Smooth muscle cell (in vitro differentiated cells): ENCODE data around the gene PARD3. TPM values are rescaled to one million over a fixed set of nuclear protein-coding genes. Genes with fewer than 3 reads are reported as not detected.

Experiments
- DNase-seq: peaks from one replicate; lab custom pipeline; 2025; ENCODE audit not compliant: unreplicated experiment; lab: John Stamatoyannopoulos, UW
- H2AFZ ChIP-seq: fragments of 200-600 bp; sonication (generic); 2 replicates; pipeline ENCODE4 v1.6.0; 2016; ENCODE audit warnings: antibody characterized with exemption, low read depth, mild to moderate bottlenecking
- H3F3A ChIP-seq: fragments of 200-600 bp; sonication (generic); 2 replicates; pipeline ENCODE4 v1.6.0; 2017; ENCODE audit warnings: antibody characterized with exemption, low read depth
- H3K27ac ChIP-seq: fragments of 200-600 bp; sonication (generic); 2 replicates; pipeline ENCODE4 v1.5.1; 2016; ENCODE audit warnings: low read depth, mild to moderate bottlenecking
- H3K27me3 ChIP-seq: fragments of 200-600 bp; sonication (generic); 2 replicates; pipeline ENCODE4 v1.6.1; 2016; ENCODE audit warnings: low read depth, mild to moderate bottlenecking
- H3K36me3 ChIP-seq: fragments of 200-600 bp; sonication (generic); 2 replicates; pipeline ENCODE4 v1.5.1; 2016; ENCODE audit warnings: low read depth
- H3K4me1 ChIP-seq: fragments of 200-600 bp; sonication (generic); 2 replicates; pipeline ENCODE4 v1.5.1; 2016; ENCODE audit warnings: low read depth
- H3K4me2 ChIP-seq: fragments of 200-600 bp; sonication (generic); 2 replicates; pipeline ENCODE4 v1.6.0; 2016; ENCODE audit warnings: mild to moderate bottlenecking
- H3K4me3 ChIP-seq: fragments of 200-600 bp; sonication (generic); 2 replicates; pipeline ENCODE4 v1.5.1; 2016; ENCODE audit warnings: mild to moderate bottlenecking
- H3K79me2 ChIP-seq: fragments of 200-600 bp; sonication (generic); 2 replicates; pipeline ENCODE4 v1.6.0; 2016; ENCODE audit warnings: low read depth, mild to moderate bottlenecking
- H3K9ac ChIP-seq: fragments of 200-600 bp; sonication (generic); 2 replicates; pipeline ENCODE4 v1.6.0; 2016; ENCODE audit warnings: low read depth
- H3K9me3 ChIP-seq: fragments of 200-600 bp; sonication (generic); replicated peaks from 2 replicates; pipeline ENCODE4 v1.5.1; 2016; ENCODE audit warnings: low read depth
- H4K20me1 ChIP-seq: fragments of 200-600 bp; sonication (generic); 2 replicates; pipeline ENCODE4 v1.6.0; 2016; ENCODE audit warnings: low read depth
- CTCF ChIP-seq: fragments of 200-600 bp; sonication (generic); IDR thresholded peaks from 2 replicates; pipeline ENCODE4 v1.5.1; 2017; ENCODE audit warnings: borderline replicate concordance, mild to moderate bottlenecking, antibody characterized with exemption; ENCODE audit not compliant: insufficient read depth, poor library complexity, severe bottlenecking
- WGBS: methylation state at CpG from one replicate; pipeline ENCODE4 v1.1.7; 2016; ENCODE audit warnings: low lambda C conversion rate; 5-methylcytosine and 5-hydroxymethylcytosine counted together
- polyA plus RNA-seq: library from polyadenylated mRNA; unstranded; fragments of >200 nt; fragmentation: Nextera tagmentation; extraction: Ambion mirVana; gene quantifications from 2 replicates; pipeline ENCODE4 v1.2.1, GENCODE V29; 2016
- total RNA-seq: library from RNA; depleted of rRNA; stranded (reverse); fragments of >200 nt; gene quantifications from 2 replicates; pipeline ENCODE4 v1.2.3, GENCODE V29; 2014

The PARD3 gene
- total and polyA plus RNA-seq, 2 experiments from 2014 or later, result 17.5 to 26.0 TPM

GRCh38 chr10:34119456-34119855 is 695.6 kb downstream of the PARD3 start:
- WGBS, result 94% methylated on average over 25 of the region's 25 CpGs
- Histone ChIP-seq H3F3A (no peaks in the 10 kb centered on the region), H3K79me2 (no peaks in the 10 kb centered on the region), H3K4me1 (peaks cover 4% of the 10 kb centered on the region), H3K4me3 (no peak overlapping the region), H3K9ac (no peak overlapping the region), H3K4me2 (no peak overlapping the region), H2AFZ (no peak overlapping the region), H3K36me3 (no peaks in the 10 kb centered on the region), H4K20me1 (no peaks in the 10 kb centered on the region), H3K27ac (no peak overlapping the region), H3K27me3 (no peaks in the 10 kb centered on the region), H3K9me3 (no peaks in the 10 kb centered on the region)
- no peak for TF ChIP-seq CTCF
- DNase-seq, result no peak

- no peak overlapping the region for H2AFZ ChIP-seq
- H4K20me1 ChIP-seq, result no peaks in the 10 kb centered on the region
- H3F3A ChIP-seq, result peaks cover 8% of the 10 kb centered on the region
- peak overlapping the region; percentile 62 for H3K4me2 ChIP-seq
- no peaks in the 10 kb centered on the region for H3K4me1 ChIP-seq
- 63% methylated on average over 15 of the region's 16 CpGs for WGBS
- H3K27me3 ChIP-seq, result no peaks in the 10 kb centered on the region
- TF ChIP-seq CTCF, result no peak
- no peak overlapping the region for H3K27ac ChIP-seq
- H3K79me2 ChIP-seq, result no peaks in the 10 kb centered on the region
- DNase-seq, result no peak
- no peaks in the 10 kb centered on the region for H3K36me3 ChIP-seq
- H3K4me3 ChIP-seq, result peak overlapping the region; percentile 14
- H3K9me3 ChIP-seq, result no peaks in the 10 kb centered on the region
- H3K9ac ChIP-seq, result no peak overlapping the region
Observed at GRCh38 chr10:34116681-34117271, 698.3 kb downstream of the PARD3 start.

- TF ChIP-seq CTCF, result no peak
- no peaks in the 10 kb centered on the region for H3K4me1 ChIP-seq
- peaks cover 11% of the 10 kb centered on the region for H3F3A ChIP-seq
- no peaks in the 10 kb centered on the region for H3K79me2 ChIP-seq
- H3K27ac ChIP-seq, result no peak overlapping the region
- no peaks in the 10 kb centered on the region for H3K9me3 ChIP-seq
- H4K20me1 ChIP-seq, result no peaks in the 10 kb centered on the region
- no peaks in the 10 kb centered on the region for H3K36me3 ChIP-seq
- no peak for DNase-seq
- peak overlapping the region; percentile 14 for H3K4me3 ChIP-seq
- H3K4me2 ChIP-seq, result peak overlapping the region; percentile 62
- no peaks in the 10 kb centered on the region for H3K27me3 ChIP-seq
- WGBS, result 26% methylated on average over 6 of the region's 6 CpGs
- no peak overlapping the region for H3K9ac ChIP-seq
- H2AFZ ChIP-seq, result no peak overlapping the region
Observed at GRCh38 chr10:34116220-34116641, 698.9 kb downstream of the PARD3 start.

DNA sequence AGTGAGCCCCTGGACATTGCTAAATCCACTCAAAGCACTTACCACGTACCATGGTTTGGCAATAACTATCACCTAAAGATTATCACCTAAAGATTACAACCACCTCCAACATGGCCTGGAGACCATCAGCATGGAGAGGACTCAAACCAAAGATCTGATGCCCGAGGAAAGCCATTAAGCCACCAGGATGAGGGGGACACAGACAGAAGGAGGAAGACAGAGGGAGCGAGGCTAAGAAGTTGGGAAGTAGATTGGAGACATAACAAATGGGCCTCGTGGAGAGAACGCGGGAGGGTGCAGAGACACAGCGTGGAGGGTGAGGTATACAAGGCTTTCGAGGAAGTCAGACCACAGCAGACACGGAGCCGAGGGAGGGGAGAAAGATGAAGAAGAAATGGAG is 700.2 kb downstream of the PARD3 start:
- H3K4me3 ChIP-seq, result no peak overlapping the region
- H3K27ac ChIP-seq, result no peak overlapping the region
- H3F3A ChIP-seq, result peaks cover 12% of the 10 kb centered on the region
- H4K20me1 ChIP-seq, result no peaks in the 10 kb centered on the region
- no peak for DNase-seq
- WGBS, result 89% methylated on average over 10 of the region's 10 CpGs
- TF ChIP-seq CTCF, result no peak
- no peaks in the 10 kb centered on the region for H3K9me3 ChIP-seq
- H3K4me2 ChIP-seq, result no peak overlapping the region
- no peaks in the 10 kb centered on the region for H3K27me3 ChIP-seq
- no peak overlapping the region for H3K9ac ChIP-seq
- H3K36me3 ChIP-seq, result no peaks in the 10 kb centered on the region
- H2AFZ ChIP-seq, result no peak overlapping the region
- no peaks in the 10 kb centered on the region for H3K4me1 ChIP-seq
- H3K79me2 ChIP-seq, result no peaks in the 10 kb centered on the region
